ENCODE measurements around the gene SYT8. TPM values are rescaled to one million over a fixed set of nuclear protein-coding genes. Genes with fewer than 3 reads are reported as not detected.

SYT8 gene
- total and polyA plus RNA-seq, 7 donors: 0.04 to 0.28 (median 0.06) TPM; not detected in 4

DNA sequence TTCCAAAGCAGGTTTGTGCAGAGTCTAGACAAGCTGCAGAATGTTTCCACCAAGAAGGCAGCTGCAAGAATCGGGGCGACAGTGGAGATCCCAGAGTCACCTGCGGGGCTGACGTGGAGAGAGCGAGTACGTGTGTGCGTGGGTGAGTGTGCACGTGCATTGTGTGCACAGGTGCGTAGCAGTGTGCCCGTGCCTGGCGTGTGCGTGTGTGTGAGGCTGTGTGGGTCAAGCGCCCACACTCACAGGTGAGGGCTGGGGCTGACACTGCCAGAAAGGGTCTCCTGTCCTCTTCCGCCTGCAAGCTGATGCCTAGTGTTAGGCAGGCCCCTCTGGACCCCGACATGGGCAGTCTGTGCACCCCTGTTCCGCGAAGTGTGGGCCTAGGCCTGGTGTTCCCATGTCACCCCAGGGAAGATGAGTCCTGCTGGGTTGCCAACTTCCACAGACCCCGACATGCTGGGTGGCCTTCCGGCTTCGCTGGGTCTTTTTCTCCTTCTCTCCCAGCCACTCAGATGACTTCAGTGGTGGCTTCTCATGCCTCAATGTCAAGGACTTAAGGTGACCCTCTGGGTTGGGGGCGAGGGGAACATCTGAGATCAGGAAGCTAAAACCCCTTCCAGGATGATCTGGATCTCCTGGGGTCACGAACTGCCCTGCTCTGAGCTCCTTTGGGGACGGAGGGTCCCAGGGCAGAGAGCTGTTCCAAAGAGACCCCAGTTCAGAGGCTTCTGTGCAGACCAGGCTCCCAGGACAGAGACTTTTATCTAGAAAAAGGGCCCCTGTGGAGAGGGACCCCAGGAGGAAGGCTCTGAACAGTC lies 10.4 kb upstream of the SYT8 start:
- intact Hi-C loops (cut with DNase I): loop anchor here in 1 of 2 donors (5.0 kb wide), 1 partner anchor 47 kb away; no protein-coding TSS in a partner anchor
- H3K4me1 ChIP-seq: no peaks in the 10 kb centered on the region
- no peaks in the 10 kb centered on the region for H3K36me3 ChIP-seq (ENCODE audit: insufficient read depth in 1 of 2, low read depth in 1 of 2)
- H3K4me3 ChIP-seq: no peak overlapping the region
- TF ChIP-seq CTCF (IDR thresholded peaks at IDR 0.05): no peak
- no peak overlapping the region for H3K27ac ChIP-seq
- 95 to 96% (median 95%) methylated on average over 23 of the region's 23 CpGs for WGBS, 3 donors
- no peaks in the 10 kb centered on the region for H3K9me3 ChIP-seq
- ATAC-seq (no peak), DNase-seq (no peak)
- peaks cover 0 to 6% (median 3%) of the 10 kb centered on the region in 3 donors for H3K27me3 ChIP-seq (ENCODE audit: insufficient read depth in 3 of 3, low read length in 2 of 3)

DNA sequence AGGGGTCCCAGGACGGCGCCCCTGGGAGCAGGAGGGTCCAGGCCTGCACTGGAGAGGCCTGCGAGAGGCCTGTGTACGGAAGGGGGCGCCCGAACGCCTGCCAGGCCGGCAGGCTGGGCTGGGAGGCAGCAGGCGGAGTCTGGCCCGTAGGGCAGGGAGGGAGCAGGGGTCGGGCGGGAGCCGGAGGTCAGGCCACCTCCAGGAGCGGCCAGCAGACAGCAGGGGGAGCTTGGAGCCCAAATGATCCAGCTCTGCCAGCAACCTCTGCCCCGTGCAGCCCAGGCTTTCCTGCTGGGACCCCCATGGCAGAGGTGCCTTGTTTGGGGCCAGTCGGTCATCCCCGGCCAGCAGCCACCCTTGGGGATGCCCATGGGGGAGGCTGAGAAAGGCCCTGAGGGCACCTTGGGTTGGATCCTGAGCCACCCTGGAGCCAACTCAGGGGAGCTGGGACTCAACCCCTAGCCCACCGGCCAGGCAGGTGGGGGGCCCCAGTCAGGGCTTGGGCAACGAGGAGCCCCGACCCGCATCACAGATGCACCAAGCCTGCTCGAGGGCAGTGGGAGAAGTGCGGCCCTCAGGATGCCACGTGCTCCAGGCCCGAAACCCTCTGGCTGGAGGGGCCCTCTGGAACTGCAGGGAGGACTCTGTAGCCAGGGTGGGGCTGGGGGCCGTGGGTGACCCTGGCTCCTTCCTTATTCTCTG lies 9.6 kb upstream of the SYT8 start:
- Histone ChIP-seq H3K9me3 (no peaks in the 10 kb centered on the region), H3K36me3 (ENCODE audit: insufficient read depth in 1 of 2, low read depth in 1 of 2) (no peaks in the 10 kb centered on the region), H3K4me1 (no peaks in the 10 kb centered on the region), H3K27me3 (ENCODE audit: insufficient read depth in 3 of 3, low read length in 2 of 3) (peaks cover 0 to 6% (median 3%) of the 10 kb centered on the region in 3 donors), H3K27ac (no peak overlapping the region), H3K4me3 (no peak overlapping the region)
- intact Hi-C loops (cut with DNase I): loop anchor here in 1 of 2 donors (5.0 kb wide), 1 partner anchor 48 kb away; no protein-coding TSS in a partner anchor
- 72 to 84% (median 77%) methylated on average over 20 to 26 of the region's 26 CpGs for WGBS, 3 donors
- TF ChIP-seq CTCF (IDR thresholded peaks at IDR 0.05): peak; percentile 28
- DNase-seq: peak; percentile 28 to 66
- ATAC-seq: peak in 1 of 4 donors; percentile 34

DNA sequence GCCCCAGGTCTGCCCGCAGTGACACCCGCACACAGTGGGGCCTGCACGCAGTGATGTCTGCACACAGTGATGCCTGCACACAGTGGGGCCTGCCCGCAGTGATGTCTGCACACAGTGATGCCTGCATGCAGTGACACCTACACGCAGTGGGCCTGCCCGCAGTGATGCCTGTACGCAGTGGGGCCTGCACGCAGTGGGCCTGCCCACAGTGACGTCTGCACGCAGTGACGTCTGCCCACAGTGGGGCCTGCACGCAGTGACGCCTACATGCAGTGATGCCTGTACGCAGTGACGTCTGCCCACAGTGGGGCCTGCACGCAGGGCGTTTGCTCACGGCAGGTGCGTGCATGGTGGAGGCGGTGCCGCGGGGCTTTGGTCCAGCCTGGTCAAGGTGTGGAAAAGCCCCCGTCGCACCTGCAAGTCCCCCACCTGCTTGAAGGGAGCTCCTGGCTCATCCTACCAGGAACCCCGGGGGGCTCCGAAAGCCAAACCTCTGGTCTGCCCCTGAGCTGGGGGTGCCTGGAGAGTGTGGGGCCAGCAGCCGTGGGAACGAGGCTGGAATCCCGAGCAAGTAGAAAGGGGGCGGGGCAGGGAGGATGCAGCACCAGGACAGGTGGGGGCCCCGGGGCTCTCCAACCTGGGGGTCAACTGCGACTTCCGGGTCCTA lies 8.9 kb upstream of the SYT8 start:
- 87 to 97% (median 89%) methylated on average over 26 to 33 of the region's 33 CpGs for WGBS, 3 donors
- no peak for TF ChIP-seq CTCF (IDR thresholded peaks at IDR 0.05)
- no peaks in the 10 kb centered on the region for H3K9me3 ChIP-seq
- H3K4me3 ChIP-seq: no peak overlapping the region
- ATAC-seq: no peak
- intact Hi-C loops (cut with DNase I): loop anchor here in 1 of 2 donors (5.0 kb wide), 1 partner anchor 49 kb away; no protein-coding TSS in a partner anchor
- no peaks in the 10 kb centered on the region for H3K36me3 ChIP-seq (ENCODE audit: insufficient read depth in 1 of 2, low read depth in 1 of 2)
- DNase-seq: no peak
- no peaks in the 10 kb centered on the region for H3K4me1 ChIP-seq
- peaks cover 0 to 6% (median 5%) of the 10 kb centered on the region in 3 donors for H3K27me3 ChIP-seq (ENCODE audit: insufficient read depth in 3 of 3, low read length in 2 of 3)
- no peak overlapping the region for H3K27ac ChIP-seq

GRCh38 chr11:1826552-1827094 lies 8.2 kb upstream of the SYT8 start:
- TF ChIP-seq CTCF (IDR thresholded peaks at IDR 0.05): no peak
- H3K27me3 ChIP-seq (ENCODE audit: insufficient read depth in 3 of 3, low read length in 2 of 3): peaks cover 0 to 6% (median 5%) of the 10 kb centered on the region in 3 donors
- H3K9me3 ChIP-seq: no peaks in the 10 kb centered on the region
- no peak overlapping the region for H3K4me3 ChIP-seq
- no peaks in the 10 kb centered on the region for H3K4me1 ChIP-seq
- intact Hi-C loops (cut with DNase I): loop anchor here in 1 of 2 donors (5.0 kb wide), 1 partner anchor 49 kb away; no protein-coding TSS in a partner anchor
- ATAC-seq: peak in 3 of 4 donors; percentile 20 to 45 (median 34)
- DNase-seq: peak in 1 of 2 donors; percentile 29
- H3K27ac ChIP-seq: peak overlapping the region; percentile 23
- 44 to 63% (median 50%) methylated on average over 14 to 15 of the region's 15 CpGs for WGBS, 3 donors
- H3K36me3 ChIP-seq (ENCODE audit: insufficient read depth in 1 of 2, low read depth in 1 of 2): no peaks in the 10 kb centered on the region

Data from psoas muscle (tissue), 8 donors.